ENCODE results near the gene MAP1LC3B.

The MAP1LC3B gene

GRCh38 chr16:87417528-87417910 lies 25.4 kb downstream of the MAP1LC3B start:
- no peak for TF ChIP-seq CTCF (conservative IDR thresholded peaks at IDR 0.05; ENCODE audit: low read depth, low read length)
- no peak for DNase-seq (ENCODE audit: low read depth)
- H3K4me3 ChIP-seq (ENCODE audit: low read length), result no peak overlapping the region

DNA sequence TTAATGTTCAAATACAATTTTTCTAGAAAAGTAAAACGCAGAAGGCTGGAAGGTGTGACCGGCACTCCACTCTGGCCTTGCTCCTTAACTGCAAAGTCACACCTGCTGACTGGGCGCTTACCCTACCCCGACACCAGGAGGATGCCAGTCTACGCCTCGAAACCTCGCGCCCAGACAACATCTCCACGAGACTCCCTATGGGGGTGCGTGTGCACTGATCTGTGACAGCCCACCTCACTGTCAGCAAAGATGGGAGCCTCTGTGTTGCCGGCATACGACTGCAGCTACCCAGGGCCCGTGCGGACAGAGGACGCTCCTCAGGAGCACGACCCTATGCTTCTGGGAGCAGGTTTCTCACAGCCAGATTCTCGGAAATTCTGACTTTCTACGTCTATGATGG lies 26.1 kb downstream of the MAP1LC3B start:
- no peak for TF ChIP-seq CTCF (conservative IDR thresholded peaks at IDR 0.05; ENCODE audit: low read depth, low read length)
- DNase-seq (ENCODE audit: low read depth), result no peak
- no peak overlapping the region for H3K4me3 ChIP-seq (ENCODE audit: low read length)

DNA sequence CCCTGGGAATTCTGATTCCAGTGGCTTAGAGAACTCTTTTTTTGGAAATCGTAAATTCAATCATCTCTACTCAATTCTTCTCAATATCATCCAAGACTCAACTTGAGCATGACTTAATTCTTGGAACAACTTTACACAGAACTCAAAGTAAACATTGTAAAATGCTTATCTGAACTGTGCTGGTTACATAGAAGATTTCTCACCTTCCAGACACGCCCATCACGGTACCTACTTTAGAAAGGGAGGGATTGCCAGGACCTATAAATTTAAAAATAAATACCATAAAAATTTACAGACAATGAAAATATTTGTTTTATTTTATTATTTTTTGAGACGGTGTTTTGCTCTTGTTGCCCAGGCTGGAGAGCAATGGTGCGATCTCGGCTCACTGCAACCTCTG lies 26.5 kb downstream of the MAP1LC3B start:
- H3K4me3 ChIP-seq (ENCODE audit: low read length), result no peak overlapping the region
- DNase-seq (ENCODE audit: low read depth), result no peak
- no peak for TF ChIP-seq CTCF (conservative IDR thresholded peaks at IDR 0.05; ENCODE audit: low read depth, low read length)

DNA sequence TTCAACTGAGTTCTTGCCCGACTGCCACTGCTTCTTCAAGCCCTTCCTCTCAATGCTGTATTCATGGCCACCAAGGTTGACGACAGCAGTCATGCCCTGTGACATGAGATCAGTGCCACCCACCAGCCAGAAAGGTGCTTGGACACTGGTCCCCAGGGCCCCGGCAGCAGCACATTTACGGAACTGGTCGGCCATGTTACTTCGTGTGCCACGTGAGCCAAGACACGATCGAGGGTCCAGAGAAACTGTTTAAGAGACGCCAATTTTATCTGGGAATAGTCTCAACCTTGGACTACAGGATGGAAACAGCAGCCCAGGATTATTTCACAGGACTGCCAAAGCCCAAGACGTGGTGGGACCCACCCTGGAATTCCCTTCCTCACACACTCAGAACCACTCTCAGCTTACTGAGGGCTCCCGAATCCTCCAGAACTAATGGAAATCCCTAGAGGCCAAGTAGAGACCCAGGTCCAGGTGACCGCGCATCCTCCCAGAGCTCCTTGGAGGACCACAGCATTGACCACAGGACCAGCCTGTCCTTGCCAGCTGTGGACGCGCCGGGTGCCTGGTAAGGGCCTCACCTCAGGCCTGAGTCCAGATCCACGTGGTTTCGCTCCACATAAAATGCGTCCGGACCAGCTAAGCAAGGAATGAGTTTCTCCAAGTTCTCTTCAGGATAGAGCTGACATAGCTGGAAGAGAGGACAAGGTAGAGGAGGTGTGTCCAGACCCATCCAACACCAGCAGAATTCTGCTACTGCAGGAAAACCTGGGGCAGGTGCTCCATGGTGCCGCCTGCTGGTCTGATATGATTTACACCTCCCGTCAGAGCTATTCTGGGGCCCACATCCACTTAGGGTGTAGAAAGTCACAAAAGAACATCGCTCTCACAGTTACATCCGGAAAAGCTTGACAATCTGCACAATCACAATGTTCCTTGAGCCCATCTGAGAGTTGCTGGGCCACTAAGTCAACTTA lies 28.2 kb downstream of the MAP1LC3B start:
- no peak overlapping the region for H3K4me3 ChIP-seq (ENCODE audit: low read length)
- DNase-seq (ENCODE audit: low read depth), result no peak
- peak; percentile 27 for TF ChIP-seq CTCF (conservative IDR thresholded peaks at IDR 0.05; ENCODE audit: low read depth, low read length)

DNA sequence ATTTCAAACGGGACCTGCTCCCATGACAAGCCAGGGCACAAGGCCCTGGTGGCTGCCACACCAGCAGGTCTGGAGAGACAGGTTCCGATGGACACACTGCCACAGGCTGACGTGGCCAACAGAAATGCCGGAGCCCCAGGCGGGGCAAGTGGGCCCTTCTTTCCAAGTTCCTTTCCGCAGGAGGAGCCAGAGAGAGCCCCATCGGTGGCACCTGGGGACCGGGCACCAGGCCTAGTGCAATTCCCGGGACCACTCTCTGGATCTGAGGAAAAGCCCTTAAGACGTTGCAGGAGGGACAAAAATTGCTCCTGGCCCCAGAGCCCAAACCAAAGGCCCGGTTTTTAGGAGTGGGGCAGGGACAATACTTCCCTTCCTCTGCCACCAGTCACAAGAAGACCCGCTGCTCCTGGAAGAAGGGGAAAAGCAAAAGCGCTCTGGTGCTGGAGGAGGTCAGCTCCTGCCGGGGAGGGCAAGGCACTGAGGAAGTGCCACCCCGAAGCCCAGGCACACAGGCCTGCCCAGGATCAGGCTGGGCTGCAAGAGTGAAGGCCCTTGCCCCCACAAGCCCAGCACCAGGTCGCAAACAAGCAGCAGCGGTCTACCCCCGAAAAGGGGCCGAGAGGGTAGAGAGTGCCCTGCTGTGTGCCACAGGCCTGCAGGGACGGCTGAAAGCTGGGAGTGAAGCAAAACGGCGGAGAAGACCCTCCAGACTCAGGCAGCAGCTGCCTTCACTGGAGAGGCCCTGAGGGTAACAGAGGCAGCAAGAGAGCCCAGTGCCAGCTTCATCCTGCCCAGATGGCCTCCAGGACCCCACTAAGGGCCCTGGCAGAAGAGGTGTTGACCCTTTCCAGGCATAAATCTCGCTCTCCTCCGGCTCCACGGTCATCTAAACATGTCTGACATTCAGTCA lies 29.1 kb downstream of the MAP1LC3B start:
- no peak for TF ChIP-seq CTCF (conservative IDR thresholded peaks at IDR 0.05; ENCODE audit: low read depth, low read length)
- DNase-seq (ENCODE audit: low read depth), result no peak
- H3K4me3 ChIP-seq (ENCODE audit: low read length), result no peak overlapping the region

DNA sequence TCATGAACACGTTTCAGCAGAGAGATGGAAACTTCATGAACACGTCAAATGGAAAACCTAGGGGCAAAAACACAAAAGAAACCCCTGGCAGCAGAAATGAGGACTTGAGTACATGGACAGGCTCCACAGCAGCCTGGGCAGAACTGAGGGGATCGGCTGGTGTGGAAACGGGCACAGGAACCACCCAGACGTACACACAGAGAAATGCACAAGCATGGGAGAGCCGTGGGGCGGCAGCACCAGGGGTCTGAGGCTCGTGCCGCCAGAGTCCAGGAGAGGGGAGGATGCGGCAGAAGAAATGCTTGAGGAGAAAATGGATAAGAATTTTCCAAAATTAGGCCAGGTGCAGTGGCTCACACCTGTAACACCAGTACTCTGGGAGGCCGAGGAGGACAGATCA lies 30.0 kb downstream of the MAP1LC3B start:
- no peak overlapping the region for H3K4me3 ChIP-seq (ENCODE audit: low read length)
- no peak for TF ChIP-seq CTCF (conservative IDR thresholded peaks at IDR 0.05; ENCODE audit: low read depth, low read length)
- DNase-seq (ENCODE audit: low read depth), result no peak
